ENCODE results near the gene PAX7.

GRCh38 chr1:18693256-18694098 lies 62.8 kb downstream of the PAX7 start:
- TF ChIP-seq CTCF (IDR thresholded peaks at IDR 0.05; ENCODE audit: borderline replicate concordance, extremely low read depth, low read length, poor library complexity, severe bottlenecking) (no peak), EZH2 (IDR thresholded peaks at IDR 0.05; ENCODE audit: borderline replicate concordance, low read depth, low read length, severe bottlenecking) (no peak)
